ENCODE data around the gene KRT2.

Gene KRT2

DNA sequence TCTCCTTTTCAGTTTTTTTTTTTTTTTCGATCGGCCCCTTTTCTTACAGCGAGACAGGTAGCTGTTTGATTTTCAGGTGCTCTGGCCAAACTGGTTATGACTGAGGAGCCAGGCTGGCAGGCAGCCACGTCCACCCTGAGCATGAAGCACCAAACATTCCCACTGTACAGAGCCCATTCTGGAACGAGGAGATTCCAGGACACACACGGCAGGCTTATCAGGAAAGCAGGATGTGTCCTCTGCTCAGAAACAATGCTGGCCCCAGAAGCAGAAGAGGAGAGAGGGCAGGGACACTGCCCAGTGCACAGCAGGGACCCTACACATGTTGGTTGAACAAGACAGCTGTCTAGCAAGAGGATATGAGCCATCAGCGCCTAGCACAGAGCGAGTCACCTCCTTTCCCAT is 3.7 kb upstream of the KRT2 start:
- DNase-seq = peak; percentile 64 to 73
- peaks cover 2 to 9% of the 10 kb centered on the region in 2 experiments for H3K4me1 ChIP-seq (ENCODE audit: control insufficient read depth in 1 of 2, insufficient read depth in 2 of 2, low read length in 2 of 2)
- no peak overlapping the region for H3K4me2 ChIP-seq (ENCODE audit: low read length)
- H2BK120ac ChIP-seq (ENCODE audit: insufficient read depth, low read length, poor library complexity) = no peak overlapping the region
- H3K79me2 ChIP-seq (ENCODE audit: control insufficient read depth, insufficient read depth, low read length, poor library complexity) = no peaks in the 10 kb centered on the region
- no peak overlapping the region for H3K14ac ChIP-seq (ENCODE audit: low read length)
- H2BK5ac ChIP-seq (ENCODE audit: low read depth, low read length, poor library complexity) = no peak overlapping the region
- H2BK12ac ChIP-seq (ENCODE audit: low read length) = no peak overlapping the region
- H3K18ac ChIP-seq (ENCODE audit: low read length) = no peak overlapping the region
- no peak overlapping the region for H4K8ac ChIP-seq (ENCODE audit: low read depth, low read length)
- H3K9me3 ChIP-seq (ENCODE audit: insufficient read depth, low read depth, low read length) = peaks cover 2% of the 10 kb centered on the region
- H4K91ac ChIP-seq (ENCODE audit: low read depth, low read length) = no peak overlapping the region
- no peak overlapping the region for H3K23ac ChIP-seq (ENCODE audit: low read length)
- no peaks in the 10 kb centered on the region for H3K79me1 ChIP-seq (ENCODE audit: low read length)
- H2AFZ ChIP-seq (ENCODE audit: insufficient read depth, low read length, poor library complexity) = no peak overlapping the region
- no CpG with 5 or more reads among the region's 8 CpGs for WGBS (ENCODE audit: extremely low coverage, insufficient coverage, insufficient read length)
- H3K4ac ChIP-seq (ENCODE audit: low read depth, low read length) = no peak overlapping the region
- H3K27ac ChIP-seq (ENCODE audit: low read depth, low read length) = no peak overlapping the region
- no peak overlapping the region for H4K12ac ChIP-seq (ENCODE audit: low read depth, low read length)
- H3K36me3 ChIP-seq (ENCODE audit: control insufficient read depth in 1 of 2, insufficient read depth in 2 of 2, low read length in 2 of 2) = no peaks in the 10 kb centered on the region
- no peak overlapping the region for H3K4me3 ChIP-seq (ENCODE audit: low read depth, low read length)
- no peaks in the 10 kb centered on the region for H3K27me3 ChIP-seq (ENCODE audit: insufficient read depth, low read length)
- H3K9ac ChIP-seq (ENCODE audit: low read length) = no peak overlapping the region
- H2AK5ac ChIP-seq (ENCODE audit: low read length) = no peak overlapping the region

DNA sequence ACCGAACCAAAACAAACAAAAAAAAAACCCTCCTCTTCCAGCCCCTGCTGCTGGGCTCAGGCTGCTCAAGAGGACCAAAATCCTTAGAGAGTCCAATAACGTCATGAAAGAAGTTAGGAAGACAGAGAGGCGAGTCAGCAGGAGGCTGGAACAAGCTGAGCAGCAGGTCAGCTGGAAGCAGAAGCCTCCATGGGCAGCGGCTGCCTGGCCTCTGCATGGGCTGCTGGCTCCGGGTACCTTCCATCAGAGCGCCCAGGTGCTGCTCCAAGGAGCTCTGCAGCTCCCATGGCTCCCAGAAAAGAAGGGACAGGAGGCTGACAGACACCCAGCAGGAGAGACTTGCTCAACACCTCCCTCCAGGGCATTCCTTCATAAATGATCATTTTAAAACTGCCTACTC is 3.2 kb upstream of the KRT2 start:
- no peak overlapping the region for H2AK5ac ChIP-seq (ENCODE audit: low read length)
- H4K91ac ChIP-seq (ENCODE audit: low read depth, low read length) = no peak overlapping the region
- no CpG with 5 or more reads among the region's 6 CpGs for WGBS (ENCODE audit: extremely low coverage, insufficient coverage, insufficient read length)
- H2BK12ac ChIP-seq (ENCODE audit: low read length) = no peak overlapping the region
- H3K27me3 ChIP-seq (ENCODE audit: insufficient read depth, low read length) = no peaks in the 10 kb centered on the region
- no peak overlapping the region for H3K14ac ChIP-seq (ENCODE audit: low read length)
- H3K79me2 ChIP-seq (ENCODE audit: control insufficient read depth, insufficient read depth, low read length, poor library complexity) = no peaks in the 10 kb centered on the region
- no peak overlapping the region for H3K23ac ChIP-seq (ENCODE audit: low read length)
- H2BK120ac ChIP-seq (ENCODE audit: insufficient read depth, low read length, poor library complexity) = no peak overlapping the region
- no peak overlapping the region for H2AFZ ChIP-seq (ENCODE audit: insufficient read depth, low read length, poor library complexity)
- no peak overlapping the region for H3K4ac ChIP-seq (ENCODE audit: low read depth, low read length)
- H2BK5ac ChIP-seq (ENCODE audit: low read depth, low read length, poor library complexity) = no peak overlapping the region
- H4K8ac ChIP-seq (ENCODE audit: low read depth, low read length) = no peak overlapping the region
- no peak overlapping the region for H3K4me2 ChIP-seq (ENCODE audit: low read length)
- H3K36me3 ChIP-seq (ENCODE audit: control insufficient read depth in 1 of 2, insufficient read depth in 2 of 2, low read length in 2 of 2) = no peaks in the 10 kb centered on the region
- no peak overlapping the region for H4K12ac ChIP-seq (ENCODE audit: low read depth, low read length)
- H3K18ac ChIP-seq (ENCODE audit: low read length) = no peak overlapping the region
- DNase-seq = peak; percentile 83 to 89
- H3K79me1 ChIP-seq (ENCODE audit: low read length) = no peaks in the 10 kb centered on the region
- H3K27ac ChIP-seq (ENCODE audit: low read depth, low read length) = no peak overlapping the region
- peaks cover 2 to 9% of the 10 kb centered on the region in 2 experiments for H3K4me1 ChIP-seq (ENCODE audit: control insufficient read depth in 1 of 2, insufficient read depth in 2 of 2, low read length in 2 of 2)
- no peak overlapping the region for H3K4me3 ChIP-seq (ENCODE audit: low read depth, low read length)
- peaks cover 2% of the 10 kb centered on the region for H3K9me3 ChIP-seq (ENCODE audit: insufficient read depth, low read depth, low read length)
- H3K9ac ChIP-seq (ENCODE audit: low read length) = no peak overlapping the region

DNA sequence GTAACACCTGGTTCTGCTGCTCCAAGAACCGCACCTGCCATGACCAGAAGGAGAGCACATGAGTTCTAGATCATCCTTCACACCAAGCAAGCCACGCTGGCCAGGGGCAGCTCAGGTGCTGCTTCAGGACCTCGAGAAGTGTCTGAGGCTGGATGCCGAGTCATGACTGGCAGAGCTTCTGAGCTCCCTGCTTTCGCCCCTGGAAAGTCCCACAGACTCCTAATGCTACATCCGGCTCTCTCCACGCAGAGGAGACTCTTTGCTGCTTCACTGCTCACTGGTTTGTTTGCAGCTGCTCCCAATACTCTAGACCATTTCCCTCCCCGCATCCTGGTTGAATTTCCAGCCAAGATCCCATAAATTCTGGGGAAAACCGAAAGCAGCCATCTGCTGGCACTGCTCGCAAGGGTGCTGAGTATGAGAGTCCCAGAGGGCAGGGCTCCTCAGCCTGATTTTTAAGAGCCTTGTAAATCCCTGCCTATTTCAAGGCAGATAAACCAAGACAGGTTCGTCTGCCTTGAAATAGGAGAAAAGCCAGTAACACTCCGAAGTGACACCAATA is 1.4 kb downstream of the KRT2 start:
- H2AFZ ChIP-seq (ENCODE audit: insufficient read depth, low read length, poor library complexity) = no peak overlapping the region
- H4K8ac ChIP-seq (ENCODE audit: low read depth, low read length) = no peak overlapping the region
- no peaks in the 10 kb centered on the region for H3K79me2 ChIP-seq (ENCODE audit: control insufficient read depth, insufficient read depth, low read length, poor library complexity)
- H2AK5ac ChIP-seq (ENCODE audit: low read length) = no peak overlapping the region
- peaks cover 2 to 5% of the 10 kb centered on the region in 2 experiments for H3K4me1 ChIP-seq (ENCODE audit: control insufficient read depth in 1 of 2, insufficient read depth in 2 of 2, low read length in 2 of 2)
- no peaks in the 10 kb centered on the region for H3K79me1 ChIP-seq (ENCODE audit: low read length)
- H3K4me2 ChIP-seq (ENCODE audit: low read length) = no peak overlapping the region
- no peak overlapping the region for H3K18ac ChIP-seq (ENCODE audit: low read length)
- H2BK12ac ChIP-seq (ENCODE audit: low read length) = no peak overlapping the region
- H3K27me3 ChIP-seq (ENCODE audit: insufficient read depth, low read length) = no peaks in the 10 kb centered on the region
- H3K23ac ChIP-seq (ENCODE audit: low read length) = no peak overlapping the region
- no peak overlapping the region for H3K4me3 ChIP-seq (ENCODE audit: low read depth, low read length)
- no peaks in the 10 kb centered on the region for H3K36me3 ChIP-seq (ENCODE audit: control insufficient read depth in 1 of 2, insufficient read depth in 2 of 2, low read length in 2 of 2)
- no peak overlapping the region for H3K14ac ChIP-seq (ENCODE audit: low read length)
- H4K12ac ChIP-seq (ENCODE audit: low read depth, low read length) = no peak overlapping the region
- H3K4ac ChIP-seq (ENCODE audit: low read depth, low read length) = no peak overlapping the region
- H3K9me3 ChIP-seq (ENCODE audit: insufficient read depth, low read depth, low read length) = peaks cover 2% of the 10 kb centered on the region
- H2BK5ac ChIP-seq (ENCODE audit: low read depth, low read length, poor library complexity) = no peak overlapping the region
- WGBS (ENCODE audit: extremely low coverage, insufficient coverage, insufficient read length) = no CpG with 5 or more reads among the region's 12 CpGs
- no peak overlapping the region for H3K9ac ChIP-seq (ENCODE audit: low read length)
- peak in 1 of 2 donors; percentile 1 for DNase-seq
- H4K91ac ChIP-seq (ENCODE audit: low read depth, low read length) = no peak overlapping the region
- H2BK120ac ChIP-seq (ENCODE audit: insufficient read depth, low read length, poor library complexity) = no peak overlapping the region
- H3K27ac ChIP-seq (ENCODE audit: low read depth, low read length) = no peak overlapping the region

DNA sequence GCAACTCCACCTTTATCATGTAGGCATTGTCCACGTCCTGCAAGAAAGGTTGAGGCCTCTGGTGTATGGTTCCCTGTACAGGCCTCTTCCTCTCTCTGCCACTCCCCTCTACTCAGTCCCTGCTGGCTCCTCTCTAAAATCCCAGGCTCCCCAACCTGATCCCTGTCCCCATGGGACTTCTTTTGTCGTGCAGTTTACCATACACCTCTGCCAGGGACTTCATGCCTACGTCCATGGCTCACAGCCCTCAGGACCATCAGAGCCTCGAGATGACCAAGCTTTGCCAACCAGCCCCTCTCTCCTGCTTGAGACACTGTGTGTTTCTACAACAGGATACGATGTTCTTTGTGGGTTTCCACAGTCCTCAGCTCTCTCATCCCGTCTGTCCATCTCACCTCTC is 2.9 kb downstream of the KRT2 start:
- no peaks in the 10 kb centered on the region for H3K36me3 ChIP-seq (ENCODE audit: control insufficient read depth in 1 of 2, insufficient read depth in 2 of 2, low read length in 2 of 2)
- H3K4ac ChIP-seq (ENCODE audit: low read depth, low read length) = no peak overlapping the region
- H3K23ac ChIP-seq (ENCODE audit: low read length) = no peak overlapping the region
- no peak overlapping the region for H4K8ac ChIP-seq (ENCODE audit: low read depth, low read length)
- H2BK120ac ChIP-seq (ENCODE audit: insufficient read depth, low read length, poor library complexity) = no peak overlapping the region
- H3K79me1 ChIP-seq (ENCODE audit: low read length) = no peaks in the 10 kb centered on the region
- no peak overlapping the region for H3K27ac ChIP-seq (ENCODE audit: low read depth, low read length)
- no peak overlapping the region for H2BK12ac ChIP-seq (ENCODE audit: low read length)
- no peaks in the 10 kb centered on the region for H3K79me2 ChIP-seq (ENCODE audit: control insufficient read depth, insufficient read depth, low read length, poor library complexity)
- H2AFZ ChIP-seq (ENCODE audit: insufficient read depth, low read length, poor library complexity) = no peak overlapping the region
- DNase-seq = no peak
- H3K18ac ChIP-seq (ENCODE audit: low read length) = no peak overlapping the region
- no CpG with 5 or more reads among the region's 6 CpGs for WGBS (ENCODE audit: extremely low coverage, insufficient coverage, insufficient read length)
- no peak overlapping the region for H2BK5ac ChIP-seq (ENCODE audit: low read depth, low read length, poor library complexity)
- no peak overlapping the region for H2AK5ac ChIP-seq (ENCODE audit: low read length)
- H4K12ac ChIP-seq (ENCODE audit: low read depth, low read length) = no peak overlapping the region
- H3K4me2 ChIP-seq (ENCODE audit: low read length) = no peak overlapping the region
- no peak overlapping the region for H4K91ac ChIP-seq (ENCODE audit: low read depth, low read length)
- H3K9me3 ChIP-seq (ENCODE audit: insufficient read depth, low read depth, low read length) = peaks cover 2% of the 10 kb centered on the region
- no peak overlapping the region for H3K4me3 ChIP-seq (ENCODE audit: low read depth, low read length)
- H3K4me1 ChIP-seq (ENCODE audit: control insufficient read depth in 1 of 2, insufficient read depth in 2 of 2, low read length in 2 of 2) = no peaks in the 10 kb centered on the region
- H3K9ac ChIP-seq (ENCODE audit: low read length) = no peak overlapping the region
- H3K27me3 ChIP-seq (ENCODE audit: insufficient read depth, low read length) = no peaks in the 10 kb centered on the region
- H3K14ac ChIP-seq (ENCODE audit: low read length) = no peak overlapping the region
